GM13977 (cell line): ENCODE results near the gene CMSS1.
A peak's percentile ranks its signal among the peaks of the same experiment; 100 is the strongest.

Source experiments
- DNase-seq: peaks from one replicate; pipeline ENCODE4 v3.0.0; 2012; ENCODE audit warnings: low spot score
- CTCF ChIP-seq: IDR thresholded peaks from 2 replicates; pipeline ENCODE4 v1.5.1; 2012; ENCODE audit warnings: mild to moderate bottlenecking, control low read depth; ENCODE audit not compliant: insufficient read depth; ENCODE audit errors: extremely low read depth, missing control alignments
- in situ Hi-C: fragments of 300-500 bp; cut with MboI; formaldehyde crosslinking; loops from one replicate; pipeline ENCODE4 v1.12.0; 2022; ENCODE audit warnings: low sequenced_read_pairs, low pct_unique_long_range_greater_than_20kb, mixed read lengths, inconsistent platforms; ENCODE audit not compliant: unreplicated experiment

CMSS1 gene

GRCh38 chr3:100100425-100100824 is 282.8 kb downstream of the CMSS1 start:
- DNase-seq, result no peak
- TF ChIP-seq CTCF, result no peak
- in situ Hi-C loops, result no loop called here

- no peak for DNase-seq
- in situ Hi-C loops, result no loop called here
- no peak for TF ChIP-seq CTCF
Measured at GRCh38 chr3:100102757-100103156, 285.1 kb downstream of the CMSS1 start.

- no peak for TF ChIP-seq CTCF
- in situ Hi-C loops, result no loop called here
- DNase-seq, result peak; percentile 24
Measured at GRCh38 chr3:100103558-100104441, 286.1 kb downstream of the CMSS1 start.

GRCh38 chr3:100104442-100104798 is 286.8 kb downstream of the CMSS1 start:
- no peak for TF ChIP-seq CTCF
- DNase-seq, result no peak
- in situ Hi-C loops, result no loop called here

GRCh38 chr3:100104817-100105413 is 287.3 kb downstream of the CMSS1 start:
- in situ Hi-C loops, result no loop called here
- TF ChIP-seq CTCF, result no peak
- DNase-seq, result no peak

- no peak for TF ChIP-seq CTCF
Measured at GRCh38 chr3:100105501-100105900, 287.8 kb downstream of the CMSS1 start.

More at GRCh38 chr3:100105501-100105900, 287.8 kb downstream of the CMSS1 start:
- in situ Hi-C loops, result no loop called here
- no peak for DNase-seq
